ENCODE data around the gene EGLN1.

Gene EGLN1

GRCh38 chr1:231420959-231421545, 1.0 kb downstream of the EGLN1 start:
- peak; percentile 55 for DNase-seq
- peak overlapping the region; percentile 94 for H3K4me3 ChIP-seq (ENCODE audit: low read depth, low read length)
- H3K4me1 ChIP-seq = peaks cover 2% of the 10 kb centered on the region; the same call in 1 of the 2 replicates
- H3K36me3 ChIP-seq = no peaks in the 10 kb centered on the region
- no peaks in the 10 kb centered on the region for H3K27me3 ChIP-seq
- H3K9me3 ChIP-seq = no peaks in the 10 kb centered on the region
- no peak for TF ChIP-seq CTCF (IDR thresholded peaks at IDR 0.05; ENCODE audit: low read depth, low read length)

DNA sequence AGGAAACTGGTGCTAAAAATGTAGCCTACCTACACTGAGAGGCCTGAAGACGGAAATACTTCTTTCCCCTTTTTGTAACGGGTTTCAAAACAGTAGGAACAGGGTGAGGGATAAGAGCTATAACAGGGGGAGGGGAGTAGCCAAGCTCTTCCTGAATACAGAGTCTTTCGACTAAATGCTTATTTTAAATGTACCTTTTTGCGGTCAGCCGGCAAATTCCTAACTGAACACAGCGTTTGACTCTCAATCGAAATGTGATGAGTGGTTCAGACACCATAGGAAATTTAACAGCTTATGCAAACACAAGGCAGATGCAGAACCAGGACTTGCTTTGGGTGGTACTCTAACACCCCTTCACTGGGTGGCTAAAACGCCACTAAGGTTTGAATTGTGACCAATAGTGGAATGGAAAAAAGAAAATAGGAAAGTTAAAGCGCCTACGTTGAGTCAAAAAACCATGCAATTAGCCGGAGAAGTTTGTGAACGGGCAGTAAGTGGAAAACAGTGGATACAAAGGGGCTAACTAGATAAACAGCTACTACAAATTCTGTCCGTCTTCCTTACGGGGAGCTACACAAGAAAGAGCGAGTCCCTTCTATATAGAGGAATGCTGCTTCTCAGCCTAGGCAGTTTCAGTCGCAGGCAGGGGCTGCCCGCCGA, 1.7 kb downstream of the EGLN1 start:
- H3K27me3 ChIP-seq = no peaks in the 10 kb centered on the region
- no peaks in the 10 kb centered on the region for H3K9me3 ChIP-seq
- H3K36me3 ChIP-seq = no peaks in the 10 kb centered on the region
- TF ChIP-seq CTCF (IDR thresholded peaks at IDR 0.05; ENCODE audit: low read depth, low read length) = no peak
- DNase-seq = no peak
- H3K4me3 ChIP-seq (ENCODE audit: low read depth, low read length) = peak overlapping the region; percentile 94
- peaks cover 2% of the 10 kb centered on the region; the same call in 1 of the 2 replicates for H3K4me1 ChIP-seq

GRCh38 chr1:231419738-231420298, 2.3 kb downstream of the EGLN1 start:
- Histone ChIP-seq H3K4me1 (peaks cover 2% of the 10 kb centered on the region; the same call in 1 of the 2 replicates), H3K4me3 (ENCODE audit: low read depth, low read length) (peak overlapping the region; percentile 94), H3K9me3 (no peaks in the 10 kb centered on the region), H3K36me3 (no peaks in the 10 kb centered on the region), H3K27me3 (no peaks in the 10 kb centered on the region)
- no peak for TF ChIP-seq CTCF (IDR thresholded peaks at IDR 0.05; ENCODE audit: low read depth, low read length)
- DNase-seq = no peak

DNA sequence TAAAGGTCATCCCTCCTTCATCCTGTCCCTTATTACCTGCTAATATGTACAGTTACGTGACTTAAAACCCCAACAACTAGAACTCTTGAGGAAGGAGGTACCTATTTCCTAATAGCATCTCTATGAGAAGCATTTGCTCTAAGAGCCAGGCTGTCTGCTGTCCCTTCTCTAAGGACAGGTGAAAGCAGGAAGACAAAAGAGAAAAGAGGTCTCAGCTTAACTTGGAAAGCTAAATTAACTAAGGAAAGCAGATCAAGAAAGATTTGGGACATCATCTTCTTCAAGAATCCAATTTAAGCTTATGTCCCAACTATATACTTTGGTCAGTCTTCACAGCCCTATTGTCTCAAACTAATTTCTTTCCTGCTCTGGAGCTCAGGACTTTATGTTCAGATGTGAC, 2.9 kb downstream of the EGLN1 start:
- Histone ChIP-seq H3K9me3 (no peaks in the 10 kb centered on the region), H3K4me1 (peaks cover 2% of the 10 kb centered on the region; the same call in 1 of the 2 replicates), H3K36me3 (no peaks in the 10 kb centered on the region), H3K27me3 (no peaks in the 10 kb centered on the region), H3K4me3 (ENCODE audit: low read depth, low read length) (peak overlapping the region; percentile 94)
- no peak for DNase-seq
- no peak for TF ChIP-seq CTCF (IDR thresholded peaks at IDR 0.05; ENCODE audit: low read depth, low read length)

DNA sequence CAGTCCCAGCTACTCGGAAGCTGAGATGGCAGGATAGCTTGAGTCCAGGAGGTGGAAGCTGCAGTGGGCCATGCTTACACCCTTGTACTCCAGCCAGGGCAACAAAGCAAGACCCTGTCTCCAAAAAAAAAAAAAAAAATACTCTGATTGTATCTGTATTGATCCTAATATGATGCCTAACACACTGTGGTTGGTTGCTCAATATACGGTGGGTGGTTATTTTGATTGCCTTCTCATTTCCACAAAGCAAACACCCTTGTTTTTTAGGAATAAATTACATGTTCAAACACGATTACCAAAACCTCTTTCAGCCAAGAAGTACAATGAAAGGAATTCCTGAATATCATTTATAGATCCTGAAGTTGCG, 3.4 kb downstream of the EGLN1 start:
- Histone ChIP-seq H3K27me3 (no peaks in the 10 kb centered on the region), H3K4me1 (peaks cover 2% of the 10 kb centered on the region; the same call in 1 of the 2 replicates), H3K36me3 (no peaks in the 10 kb centered on the region), H3K9me3 (no peaks in the 10 kb centered on the region), H3K4me3 (ENCODE audit: low read depth, low read length) (peak overlapping the region; percentile 94)
- TF ChIP-seq CTCF (IDR thresholded peaks at IDR 0.05; ENCODE audit: low read depth, low read length) = no peak
- no peak for DNase-seq

Measured in BE2C (cell line).